HG03354 (cell line): Measurements from ENCODE around the gene ARRDC2.
A peak's percentile ranks its signal among the peaks of the same experiment; 100 is the strongest.
"Not testable (repeated sequence)": the region's sequence is repeated elsewhere in the genome, so short reads cannot be mapped to it uniquely, and the experiment has no call there.

Source experiments
- ATAC-seq: cut with Tn5 transposase; IDR thresholded peaks from one replicate; pipeline ENCODE4 v1.9.1; 2021; ENCODE audit warnings: mild to moderate bottlenecking; ENCODE audit not compliant: unreplicated experiment, poor library complexity, severe bottlenecking

Gene ARRDC2

GRCh38 chr19:17988161-17988560, 19.8 kb upstream of the ARRDC2 start:
- ATAC-seq: no peak

- no peak for ATAC-seq
Measured at GRCh38 chr19:17989425-17990094, 18.4 kb upstream of the ARRDC2 start.

GRCh38 chr19:17993076-17993813, 14.7 kb upstream of the ARRDC2 start:
- ATAC-seq: no peak

- ATAC-seq: peak; percentile 55
Measured at GRCh38 chr19:17996826-17997316, 11.1 kb upstream of the ARRDC2 start.

- no peak for ATAC-seq
Measured at GRCh38 chr19:17997969-17998826, 9.8 kb upstream of the ARRDC2 start.

- no peak for ATAC-seq
Measured at GRCh38 chr19:17998827-17999150, 9.2 kb upstream of the ARRDC2 start.

GRCh38 chr19:17999684-18000479, 8.1 kb upstream of the ARRDC2 start:
- no peak for ATAC-seq

GRCh38 chr19:18000480-18000914, 7.5 kb upstream of the ARRDC2 start:
- ATAC-seq: no peak

- peak; percentile 70 for ATAC-seq
Measured at GRCh38 chr19:18000915-18001776, 6.8 kb upstream of the ARRDC2 start.

- ATAC-seq: peak; percentile 9
Measured at GRCh38 chr19:18001777-18002345, 6.1 kb upstream of the ARRDC2 start.

- ATAC-seq: no peak
Measured at GRCh38 chr19:18002347-18002850, 5.6 kb upstream of the ARRDC2 start.

- not testable (repeated sequence) for ATAC-seq
Measured at GRCh38 chr19:18005750-18006149, 2.2 kb upstream of the ARRDC2 start.

GRCh38 chr19:18007044-18007916, 690 bp upstream of the ARRDC2 start:
- ATAC-seq: peak; percentile 57

- no peak for ATAC-seq
Measured at GRCh38 chr19:18008814-18009213, 844 bp downstream of the ARRDC2 start.

- ATAC-seq: no peak
Measured at GRCh38 chr19:18009412-18010066, 1.6 kb downstream of the ARRDC2 start.

GRCh38 chr19:18010149-18010548, 2.2 kb downstream of the ARRDC2 start:
- ATAC-seq: no peak
